Activated T-cell treated with anti-CD3 and anti-CD28 coated beads for 4 hours (primary cell): Measurements from ENCODE around the gene RCBTB1.
"Not testable (repeated sequence)": the region's sequence is repeated elsewhere in the genome, so short reads cannot be mapped to it uniquely, and the experiment has no call there.

ENCODE experiments used
- DNase-seq: peaks from one replicate; pipeline ENCODE4 v3.0.0-alpha.2; 2020

The RCBTB1 gene

GRCh38 chr13:49585220-49586157, at the start of gene RCBTB1:
TSS of gene RCBTB1 (minus strand) at chr13:49585558. CDS start at chr13:49567279, 18,279 bp downstream.
- peak; percentile 36 for DNase-seq

- DNase-seq, result no peak
Measured at GRCh38 chr13:49633710-49634109, 48.4 kb upstream of the RCBTB1 start.

GRCh38 chr13:49632156-49632555, 46.8 kb upstream of the RCBTB1 start:
- no peak for DNase-seq

- no peak for DNase-seq
Measured at GRCh38 chr13:49630580-49630979, 45.2 kb upstream of the RCBTB1 start.

GRCh38 chr13:49629947-49630346, 44.6 kb upstream of the RCBTB1 start:
- no peak for DNase-seq

- no peak for DNase-seq
Measured at GRCh38 chr13:49629196-49629938, 44.0 kb upstream of the RCBTB1 start.

GRCh38 chr13:49627831-49628652, 42.7 kb upstream of the RCBTB1 start, which contains the start of gene ARL11:
TSS of gene ARL11 (plus strand) at chr13:49628507. CDS start at chr13:49630448, 1,941 bp downstream.
- DNase-seq, result peak; percentile 28

- DNase-seq, result no peak
Measured at GRCh38 chr13:49625392-49626079, 40.2 kb upstream of the RCBTB1 start.

- no peak for DNase-seq
Measured at GRCh38 chr13:49624229-49624628, 38.9 kb upstream of the RCBTB1 start.

GRCh38 chr13:49622174-49622946, 37.0 kb upstream of the RCBTB1 start:
- no peak for DNase-seq

GRCh38 chr13:49620170-49620621, 34.8 kb upstream of the RCBTB1 start:
- no peak for DNase-seq

GRCh38 chr13:49616676-49617065, 31.3 kb upstream of the RCBTB1 start:
- DNase-seq, result no peak

GRCh38 chr13:49615836-49616675, 30.7 kb upstream of the RCBTB1 start:
- DNase-seq, result no peak

- DNase-seq, result not testable (repeated sequence)
Measured at GRCh38 chr13:49612042-49612441, 26.7 kb upstream of the RCBTB1 start.

- DNase-seq, result no peak
Measured at GRCh38 chr13:49610176-49610575, 24.8 kb upstream of the RCBTB1 start.

GRCh38 chr13:49608651-49609331, 23.4 kb upstream of the RCBTB1 start:
- no peak for DNase-seq

GRCh38 chr13:49607761-49608160, 22.4 kb upstream of the RCBTB1 start:
- DNase-seq, result no peak

- peak; percentile 73 for DNase-seq
Measured at GRCh38 chr13:49606747-49607648, 21.6 kb upstream of the RCBTB1 start.

GRCh38 chr13:49604570-49604969, 19.2 kb upstream of the RCBTB1 start:
- DNase-seq, result no peak
